ENCODE measurements around the gene MYO18A. TPM values are rescaled to one million over a fixed set of nuclear protein-coding genes. Genes with fewer than 3 reads are reported as not detected.

Gene MYO18A
- polyA plus RNA-seq, 1 donor (not counting 4 experiments of a cell fraction or from before 2014, with no cell fraction given), result 20.0 TPM

DNA sequence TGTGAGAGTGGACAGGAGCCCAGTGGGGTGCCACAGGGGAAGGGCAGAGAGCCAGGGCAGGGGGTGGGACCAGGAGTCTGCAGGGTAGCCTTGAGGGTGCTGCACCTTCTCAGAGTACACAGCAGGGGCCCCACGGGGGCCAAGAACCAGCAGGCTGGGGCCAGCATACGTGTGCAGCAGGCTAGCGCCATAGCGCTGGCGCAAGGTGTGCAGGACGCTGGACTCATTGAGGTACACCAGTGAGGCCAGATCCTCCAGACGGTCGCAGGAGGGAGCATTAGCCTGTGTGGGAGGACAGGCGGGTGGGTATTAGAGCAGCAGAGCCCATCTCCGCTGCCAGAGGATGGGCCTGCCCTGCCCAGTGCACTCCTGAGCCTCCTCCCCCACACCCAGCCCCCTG is 58.8 kb downstream of the MYO18A start:
- no peak overlapping the region for H2AFZ ChIP-seq (ENCODE audit: control insufficient read depth, low read length)
- H3K4me3 ChIP-seq (ENCODE audit: control insufficient read depth in 2 of 3, extremely low read depth in 1 of 3, insufficient read depth in 2 of 3, low read depth in 1 of 3, low read length in 3 of 3), result no peak overlapping the region
- no peak overlapping the region for H3K9ac ChIP-seq (ENCODE audit: control insufficient read depth, extremely low read depth, insufficient read depth, low read length)
- no peaks in the 10 kb centered on the region for H3K4me1 ChIP-seq (ENCODE audit: control insufficient read depth, extremely low read depth, insufficient read depth, low read length)
- FAIRE-seq (no peak), DNase-seq (ENCODE audit: low read depth, low spot score) (no peak)
- no peak overlapping the region for H3K4me2 ChIP-seq (ENCODE audit: control insufficient read depth, extremely low read depth, insufficient read depth, low read depth, low read length)
- TF ChIP-seq, protein P1, sequence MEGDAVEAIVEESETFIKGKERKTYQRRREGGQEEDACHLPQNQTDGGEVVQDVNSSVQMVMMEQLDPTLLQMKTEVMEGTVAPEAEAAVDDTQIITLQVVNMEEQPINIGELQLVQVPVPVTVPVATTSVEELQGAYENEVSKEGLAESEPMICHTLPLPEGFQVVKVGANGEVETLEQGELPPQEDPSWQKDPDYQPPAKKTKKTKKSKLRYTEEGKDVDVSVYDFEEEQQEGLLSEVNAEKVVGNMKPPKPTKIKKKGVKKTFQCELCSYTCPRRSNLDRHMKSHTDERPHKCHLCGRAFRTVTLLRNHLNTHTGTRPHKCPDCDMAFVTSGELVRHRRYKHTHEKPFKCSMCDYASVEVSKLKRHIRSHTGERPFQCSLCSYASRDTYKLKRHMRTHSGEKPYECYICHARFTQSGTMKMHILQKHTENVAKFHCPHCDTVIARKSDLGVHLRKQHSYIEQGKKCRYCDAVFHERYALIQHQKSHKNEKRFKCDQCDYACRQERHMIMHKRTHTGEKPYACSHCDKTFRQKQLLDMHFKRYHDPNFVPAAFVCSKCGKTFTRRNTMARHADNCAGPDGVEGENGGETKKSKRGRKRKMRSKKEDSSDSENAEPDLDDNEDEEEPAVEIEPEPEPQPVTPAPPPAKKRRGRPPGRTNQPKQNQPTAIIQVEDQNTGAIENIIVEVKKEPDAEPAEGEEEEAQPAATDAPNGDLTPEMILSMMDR (optimal IDR thresholded peaks at IDR 0.05 in 1 of 3, IDR thresholded peaks at IDR 0.05 in 1 of 3, conservative IDR thresholded peaks at IDR 0.05 in 1 of 3; ENCODE audit: extremely low read depth in 1 of 3, insufficient read depth in 2 of 3, low read length in 3 of 3), result no peak
- TF ChIP-seq EZH2 (IDR thresholded peaks at IDR 0.05; ENCODE audit: low read length), result no peak
- no peak overlapping the region for H3K27ac ChIP-seq (ENCODE audit: control insufficient read depth, insufficient read depth, low read length)
- H3K27me3 ChIP-seq (ENCODE audit: control insufficient read depth, extremely low read depth, insufficient read depth, low read length), result no peaks in the 10 kb centered on the region
- no peaks in the 10 kb centered on the region for H3K9me3 ChIP-seq (ENCODE audit: control insufficient read depth, low read depth, low read length)
- no peaks in the 10 kb centered on the region for H3K9me1 ChIP-seq (ENCODE audit: control insufficient read depth, extremely low read depth, insufficient read depth, low read length)
- peaks cover 15% of the 10 kb centered on the region for H3K79me2 ChIP-seq (ENCODE audit: control insufficient read depth, insufficient read depth, low read length)
- dilution Hi-C loops (cut with MboI; ENCODE audit: extremely low pct_ligation_motif_present, low sequenced_read_pairs), result no loop called here
- H4K20me1 ChIP-seq (ENCODE audit: control insufficient read depth, extremely low read depth, insufficient read depth, low read length), result peaks cover 11% of the 10 kb centered on the region
- peaks cover 14 to 49% of the 10 kb centered on the region in 2 experiments for H3K36me3 ChIP-seq (ENCODE audit: control insufficient read depth in 2 of 2, extremely low read depth in 1 of 2, insufficient read depth in 2 of 2, low read length in 2 of 2)

DNA sequence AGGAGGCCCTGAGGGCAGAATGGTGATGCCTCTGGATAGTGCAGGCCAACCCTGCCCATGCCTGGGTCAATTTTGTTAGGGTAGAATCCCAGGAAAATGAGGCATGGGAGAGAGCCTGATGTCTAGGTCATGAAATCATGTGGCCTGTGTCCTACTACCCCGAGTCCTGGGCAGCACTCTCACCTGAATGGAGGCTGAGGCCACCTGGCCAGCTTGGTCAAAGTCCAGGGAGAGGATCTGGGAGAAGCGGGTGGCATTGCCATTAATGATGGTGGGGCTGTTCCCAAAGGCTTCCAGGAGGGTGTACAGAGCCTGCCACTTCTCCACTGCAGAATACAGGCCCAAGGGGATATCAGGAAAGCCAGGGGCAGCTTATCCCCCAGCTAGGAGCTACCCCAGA is 59.8 kb downstream of the MYO18A start:
- FAIRE-seq, result no peak
- Histone ChIP-seq H3K36me3 (ENCODE audit: control insufficient read depth in 2 of 2, extremely low read depth in 1 of 2, insufficient read depth in 2 of 2, low read length in 2 of 2) (peaks cover 18 to 51% of the 10 kb centered on the region in 2 experiments), H3K9ac (ENCODE audit: control insufficient read depth, extremely low read depth, insufficient read depth, low read length) (no peak overlapping the region), H3K79me2 (ENCODE audit: control insufficient read depth, insufficient read depth, low read length) (peaks cover 15% of the 10 kb centered on the region), H3K4me2 (ENCODE audit: control insufficient read depth, extremely low read depth, insufficient read depth, low read depth, low read length) (no peak overlapping the region), H2AFZ (ENCODE audit: control insufficient read depth, low read length) (no peak overlapping the region), H3K9me1 (ENCODE audit: control insufficient read depth, extremely low read depth, insufficient read depth, low read length) (no peaks in the 10 kb centered on the region), H4K20me1 (ENCODE audit: control insufficient read depth, extremely low read depth, insufficient read depth, low read length) (peaks cover 11% of the 10 kb centered on the region), H3K27ac (ENCODE audit: control insufficient read depth, insufficient read depth, low read length) (no peak overlapping the region), H3K27me3 (ENCODE audit: control insufficient read depth, extremely low read depth, insufficient read depth, low read length) (no peaks in the 10 kb centered on the region), H3K9me3 (ENCODE audit: control insufficient read depth, low read depth, low read length) (no peaks in the 10 kb centered on the region), H3K4me1 (ENCODE audit: control insufficient read depth, extremely low read depth, insufficient read depth, low read length) (no peaks in the 10 kb centered on the region), H3K4me3 (ENCODE audit: control insufficient read depth in 2 of 3, extremely low read depth in 1 of 3, insufficient read depth in 2 of 3, low read depth in 1 of 3, low read length in 3 of 3) (no peak overlapping the region)
- DNase-seq (ENCODE audit: low read depth, low spot score), result no peak
- dilution Hi-C loops (cut with MboI; ENCODE audit: extremely low pct_ligation_motif_present, low sequenced_read_pairs), result no loop called here
- TF ChIP-seq, protein P1 (optimal IDR thresholded peaks at IDR 0.05 in 1 of 3, IDR thresholded peaks at IDR 0.05 in 1 of 3, conservative IDR thresholded peaks at IDR 0.05 in 1 of 3; ENCODE audit: extremely low read depth in 1 of 3, insufficient read depth in 2 of 3, low read length in 3 of 3), result no peak
- TF ChIP-seq EZH2 (IDR thresholded peaks at IDR 0.05; ENCODE audit: low read length), result no peak

Data from keratinocyte (primary cell).